Neuronal stem cell (in vitro differentiated cells): ENCODE measurements around the gene GPR12.
A peak's percentile ranks its signal among the peaks of the same experiment; 100 is the strongest.
"Not testable (repeated sequence)": the region's sequence is repeated elsewhere in the genome, so short reads cannot be mapped to it uniquely, and the experiment has no call there.

Experiments
- DNase-seq: peaks from one replicate; pipeline ENCODE4 v3.0.0-alpha.2; 2013; ENCODE audit warnings: low spot score
- H2AFZ ChIP-seq: one replicate; pipeline ENCODE4 v1.6.1; 2013; ENCODE audit warnings: mild to moderate bottlenecking, low read length, inconsistent platforms
- H2AK5ac ChIP-seq: 2 replicates; pipeline ENCODE4 v1.6.1; 2013; ENCODE audit warnings: low read depth, mild to moderate bottlenecking, inconsistent platforms, low read length, moderate library complexity, mixed read lengths
- H2BK120ac ChIP-seq: 2 replicates; pipeline ENCODE4 v1.6.1; 2013; ENCODE audit warnings: low read depth, mild to moderate bottlenecking, inconsistent platforms, low read length, moderate library complexity, mixed read lengths
- H2BK12ac ChIP-seq: one replicate; pipeline ENCODE4 v1.6.1; 2013; ENCODE audit warnings: low read length, inconsistent platforms
- H2BK15ac ChIP-seq: 2 replicates; pipeline ENCODE4 v1.6.1; 2013; ENCODE audit warnings: mild to moderate bottlenecking, low read length, inconsistent platforms, mixed read lengths
- H2BK5ac ChIP-seq: one replicate; pipeline ENCODE4 v1.6.1; 2013; ENCODE audit warnings: inconsistent platforms, mild to moderate bottlenecking, low read length, moderate library complexity
- H3K14ac ChIP-seq: one replicate; pipeline ENCODE4 v1.6.1; 2013; ENCODE audit warnings: low read length, inconsistent platforms
- H3K18ac ChIP-seq: 2 replicates; pipeline ENCODE4 v1.6.1; 2013; ENCODE audit warnings: low read length, inconsistent platforms
- H3K23ac ChIP-seq: 2 replicates; pipeline ENCODE4 v1.6.1; 2013; ENCODE audit warnings: low read depth, mild to moderate bottlenecking, mixed read lengths, low read length, inconsistent platforms; ENCODE audit not compliant: poor library complexity
- H3K27ac ChIP-seq: replicated peaks from 3 replicates; pipeline ENCODE4 v1.5.1; 2013; ENCODE audit warnings: low read length, inconsistent platforms
- H3K27me3 ChIP-seq, 3 experiments: 2 replicates each; pipeline ENCODE4 v1.6.1; 2013; ENCODE audit warnings: low read length in 3 of 3, mild to moderate bottlenecking in 2 of 3, inconsistent platforms in 1 of 3, low read depth in 1 of 3, mixed read lengths in 1 of 3, moderate library complexity in 1 of 3; ENCODE audit not compliant: control insufficient read depth in 3 of 3, insufficient read depth in 3 of 3
- H3K36me3 ChIP-seq, 2 donors: replicated peaks in 1 of 2; 2 replicates each; pipeline ENCODE4 v1.6.1; 2013; ENCODE audit warnings: low read length in 2 of 2; ENCODE audit not compliant: control insufficient read depth in 2 of 2, insufficient read depth in 2 of 2
- H3K4ac ChIP-seq: 2 replicates; pipeline ENCODE4 v1.6.1; 2013; ENCODE audit warnings: inconsistent platforms, mild to moderate bottlenecking, low read length, moderate library complexity
- H3K4me1 ChIP-seq, 2 donors: 1 replicate in 1 of 2; 2 replicates in 1 of 2; pipeline ENCODE4 v1.6.1; 2013; ENCODE audit warnings: low read length in 2 of 2, low read depth in 1 of 2; ENCODE audit not compliant: control insufficient read depth in 2 of 2, insufficient read depth in 1 of 2
- H3K4me2 ChIP-seq: one replicate; pipeline ENCODE4 v1.6.1; 2013; ENCODE audit warnings: mild to moderate bottlenecking, low read length, inconsistent platforms; ENCODE audit not compliant: insufficient read depth, poor library complexity, severe bottlenecking
- H3K4me3 ChIP-seq, 2 donors: 2 replicates each; pipeline ENCODE4 v1.5.1; 2013; ENCODE audit warnings: low read length in 2 of 2, mild to moderate bottlenecking in 2 of 2, inconsistent platforms in 1 of 2, moderate library complexity in 1 of 2
- H3K79me1 ChIP-seq: one replicate; pipeline ENCODE4 v1.6.1; 2013; ENCODE audit warnings: low read depth, mild to moderate bottlenecking, inconsistent platforms, low read length, moderate library complexity
- H3K9ac ChIP-seq: one replicate; pipeline ENCODE4 v1.6.1; 2013; ENCODE audit warnings: mild to moderate bottlenecking, low read depth, low read length, inconsistent platforms; ENCODE audit not compliant: poor library complexity
- H3K9me3 ChIP-seq, 2 donors: replicated peaks in 1 of 2; 2 replicates each; pipeline versions ENCODE3 to v1.6.1; 2013; ENCODE audit warnings: low read length in 2 of 2, mild to moderate bottlenecking in 2 of 2, inconsistent platforms in 1 of 2, low read depth in 1 of 2, mixed read lengths in 1 of 2, moderate library complexity in 1 of 2; ENCODE audit not compliant: control insufficient read depth in 2 of 2, insufficient read depth in 1 of 2
- H4K8ac ChIP-seq: one replicate; pipeline ENCODE4 v1.6.1; 2013; ENCODE audit warnings: low read depth, mild to moderate bottlenecking, inconsistent platforms, low read length, moderate library complexity
- H4K91ac ChIP-seq: one replicate; pipeline ENCODE4 v1.6.1; 2013; ENCODE audit warnings: low read length, low read depth, mild to moderate bottlenecking, inconsistent platforms; ENCODE audit not compliant: poor library complexity
- WGBS, 2 donors: extraction: QIAGEN DNeasy Blood & Tissue Kit; methylation state at CpG; one replicate each; pipeline ENCODE4 v1.1.7; 2013; ENCODE audit warnings: missing lambda C conversion rate in 2 of 2, mixed read lengths in 1 of 2; ENCODE audit not compliant: insufficient read length in 2 of 2, insufficient replicate concordance in 1 of 2; ENCODE audit errors: extremely low coverage in 2 of 2; 5-methylcytosine and 5-hydroxymethylcytosine counted together

Gene GPR12

GRCh38 chr13:26723620-26724019 is 37.0 kb downstream of the GPR12 start:
- H3K36me3 ChIP-seq, H2BK15ac ChIP-seq, DNase-seq, H3K9me3 ChIP-seq, H2BK120ac ChIP-seq, H4K91ac ChIP-seq, H3K4me3 ChIP-seq, H2BK12ac ChIP-seq, H2AFZ ChIP-seq, H3K23ac ChIP-seq, H4K8ac ChIP-seq, H3K27me3 ChIP-seq, H3K4me1 ChIP-seq, H2AK5ac ChIP-seq, H3K4me2 ChIP-seq, H3K79me1 ChIP-seq, H2BK5ac ChIP-seq, H3K9ac ChIP-seq, H3K14ac ChIP-seq, H3K4ac ChIP-seq, H3K27ac ChIP-seq, H3K18ac ChIP-seq: not testable (repeated sequence)
- WGBS, 2 donors: no CpG with 5 or more reads among the region's 31 CpGs

GRCh38 chr13:26722321-26722720 is 38.3 kb downstream of the GPR12 start:
- H3K4me3 ChIP-seq: peak overlapping the region in 1 of 2 donors; percentile 16

GRCh38 chr13:26721251-26722121 is 39.1 kb downstream of the GPR12 start:
- no peak overlapping the region for H3K9ac ChIP-seq
- no peaks in the 10 kb centered on the region for H3K36me3 ChIP-seq
- H3K4ac ChIP-seq: no peak overlapping the region
- H3K27me3 ChIP-seq: no peaks in the 10 kb centered on the region
- no peak overlapping the region for H3K14ac ChIP-seq
- no peak overlapping the region for H3K4me3 ChIP-seq
- H2BK12ac ChIP-seq: no peak overlapping the region
- H3K23ac ChIP-seq: no peak overlapping the region
- DNase-seq: no peak
- H3K4me1 ChIP-seq: no peaks in the 10 kb centered on the region
- H2AK5ac ChIP-seq: no peak overlapping the region
- no peak overlapping the region for H4K8ac ChIP-seq
- H3K9me3 ChIP-seq: no peaks in the 10 kb centered on the region
- no peak overlapping the region for H2BK15ac ChIP-seq
- H2BK5ac ChIP-seq: no peak overlapping the region
- peak overlapping the region; percentile 45 for H3K18ac ChIP-seq
- H3K27ac ChIP-seq: no peak overlapping the region
- H2BK120ac ChIP-seq: no peak overlapping the region
- no peaks in the 10 kb centered on the region for H3K79me1 ChIP-seq
- H2AFZ ChIP-seq: peak overlapping the region; percentile 46
- WGBS, 2 donors: no CpG with 5 or more reads among the region's 26 CpGs
- no peak overlapping the region for H3K4me2 ChIP-seq
- no peak overlapping the region for H4K91ac ChIP-seq

More at GRCh38 chr13:26722321-26722720, 38.3 kb downstream of the GPR12 start:
- Histone ChIP-seq H3K4me2 (no peak overlapping the region), H3K14ac (no peak overlapping the region), H3K36me3 (no peaks in the 10 kb centered on the region), H3K27me3 (no peaks in the 10 kb centered on the region), H3K18ac (no peak overlapping the region), H3K27ac (no peak overlapping the region), H2BK15ac (no peak overlapping the region), H3K79me1 (no peaks in the 10 kb centered on the region), H3K23ac (no peak overlapping the region), H2AFZ (no peak overlapping the region), H2BK5ac (no peak overlapping the region), H2BK120ac (no peak overlapping the region), H3K9ac (no peak overlapping the region), H2BK12ac (no peak overlapping the region), H4K8ac (no peak overlapping the region), H3K4ac (no peak overlapping the region), H2AK5ac (no peak overlapping the region), H4K91ac (no peak overlapping the region), H3K4me1 (no peaks in the 10 kb centered on the region), H3K9me3 (no peaks in the 10 kb centered on the region)
- DNase-seq: no peak
- WGBS, 2 donors: no CpG with 5 or more reads among the region's 5 CpGs

- Histone ChIP-seq H3K79me1 (no peaks in the 10 kb centered on the region), H2BK15ac (no peak overlapping the region), H3K23ac (no peak overlapping the region), H2AFZ (no peak overlapping the region), H2AK5ac (no peak overlapping the region), H3K4me1 (no peaks in the 10 kb centered on the region), H3K27me3 (no peaks in the 10 kb centered on the region), H3K14ac (no peak overlapping the region), H4K8ac (no peak overlapping the region), H4K91ac (no peak overlapping the region), H3K4me3 (no peak overlapping the region), H2BK12ac (no peak overlapping the region), H3K36me3 (no peaks in the 10 kb centered on the region), H3K9ac (no peak overlapping the region), H3K4me2 (no peak overlapping the region), H2BK120ac (no peak overlapping the region), H3K27ac (no peak overlapping the region), H2BK5ac (no peak overlapping the region), H3K18ac (no peak overlapping the region), H3K4ac (no peak overlapping the region), H3K9me3 (no peaks in the 10 kb centered on the region)
- DNase-seq: no peak
- no CpG with 5 or more reads among the region's 5 CpGs for WGBS, 2 donors
Measured at GRCh38 chr13:26719356-26719945, 41.1 kb downstream of the GPR12 start.
